ENCODE results near the gene SEC24B.
"Not testable (repeated sequence)": the region's sequence is repeated elsewhere in the genome, so short reads cannot be mapped to it uniquely, and the experiment has no call there.

Gene SEC24B

GRCh38 chr4:109574931-109575804 lies 141.6 kb downstream of the SEC24B start:
- peak; percentile 60 for ATAC-seq
- H3K27ac Mint-ChIP-seq: no peak overlapping the region
- DNase-seq: no peak
- peaks cover 64% of the 10 kb centered on the region for H3K4me1 Mint-ChIP-seq
- peak overlapping the region; percentile 8 to 35 for H3K4me3 Mint-ChIP-seq
- no peaks in the 10 kb centered on the region for H3K9me3 Mint-ChIP-seq
- no peaks in the 10 kb centered on the region for H3K27me3 Mint-ChIP-seq

GRCh38 chr4:109576462-109576861 lies 142.8 kb downstream of the SEC24B start:
- H3K27me3 Mint-ChIP-seq: no peaks in the 10 kb centered on the region
- no peak overlapping the region for H3K27ac Mint-ChIP-seq
- no peak overlapping the region for H3K4me3 Mint-ChIP-seq
- no peak for ATAC-seq
- peaks cover 56% of the 10 kb centered on the region for H3K4me1 Mint-ChIP-seq
- peaks cover 0 to 5% of the 10 kb centered on the region in 2 donors for H3K9me3 Mint-ChIP-seq
- DNase-seq: no peak

GRCh38 chr4:109578846-109579245 lies 145.2 kb downstream of the SEC24B start:
- Mint-ChIP-seq H3K4me1 (peaks cover 46% of the 10 kb centered on the region), H3K27me3 (no peaks in the 10 kb centered on the region), H3K9me3 (peaks cover 5 to 6% of the 10 kb centered on the region in 2 donors), H3K4me3 (no peak overlapping the region), H3K27ac (peak overlapping the region in 1 of 2 donors; percentile 26)
- DNase-seq (no peak), ATAC-seq (no peak)

- not testable (repeated sequence) for DNase-seq, ATAC-seq, H3K27me3 Mint-ChIP-seq, H3K27ac Mint-ChIP-seq, H3K4me3 Mint-ChIP-seq, H3K9me3 Mint-ChIP-seq
- H3K4me1 Mint-ChIP-seq: peaks cover 46% of the 10 kb centered on the region
Observed at GRCh38 chr4:109579997-109580396, 146.4 kb downstream of the SEC24B start.

- peak; percentile 100 for ATAC-seq
- DNase-seq: peak; percentile 49 to 74
- H3K9me3 Mint-ChIP-seq: peaks cover 4 to 8% of the 10 kb centered on the region in 2 donors
- peaks cover 66% of the 10 kb centered on the region for H3K4me1 Mint-ChIP-seq
- peak overlapping the region in 1 of 2 donors; percentile 35 for H3K27ac Mint-ChIP-seq
- H3K4me3 Mint-ChIP-seq: peak overlapping the region; percentile 28 to 36
- H3K27me3 Mint-ChIP-seq: no peaks in the 10 kb centered on the region
Observed at GRCh38 chr4:109588176-109588575, 154.6 kb downstream of the SEC24B start.

GRCh38 chr4:109589119-109589518 lies 155.5 kb downstream of the SEC24B start:
- peak overlapping the region in 1 of 2 donors; percentile 10 for H3K4me3 Mint-ChIP-seq
- no peak overlapping the region for H3K27ac Mint-ChIP-seq
- peaks cover 0 to 8% of the 10 kb centered on the region in 2 donors for H3K9me3 Mint-ChIP-seq
- ATAC-seq: no peak
- peaks cover 60% of the 10 kb centered on the region for H3K4me1 Mint-ChIP-seq
- DNase-seq: no peak
- no peaks in the 10 kb centered on the region for H3K27me3 Mint-ChIP-seq

GRCh38 chr4:109589605-109590004 lies 156.0 kb downstream of the SEC24B start:
- peaks cover 0 to 8% of the 10 kb centered on the region in 2 donors for H3K9me3 Mint-ChIP-seq
- no peak overlapping the region for H3K27ac Mint-ChIP-seq
- no peaks in the 10 kb centered on the region for H3K27me3 Mint-ChIP-seq
- peak overlapping the region in 1 of 2 donors; percentile 10 for H3K4me3 Mint-ChIP-seq
- DNase-seq: no peak
- peaks cover 60% of the 10 kb centered on the region for H3K4me1 Mint-ChIP-seq
- ATAC-seq: no peak
